OCI-LY7 (cell line): ENCODE data around the gene DGCR2.
"Not testable (repeated sequence)": the region's sequence is repeated elsewhere in the genome, so short reads cannot be mapped to it uniquely, and the experiment has no call there.

Source experiments
- CTCF ChIP-seq: fragments of 200-600 bp; sonication (generic); conservative IDR thresholded peaks from 2 replicates; pipeline ENCODE4 v1.5.1; 2014; ENCODE audit warnings: mild to moderate bottlenecking, antibody characterized with exemption, low read length, moderate library complexity, mixed read lengths
- EZH2phosphoT487 ChIP-seq: fragments of 200-600 bp; sonication (generic); IDR thresholded peaks from 2 replicates; pipeline ENCODE4 v1.6.1; 2018; ENCODE audit warnings: low read depth, borderline replicate concordance, mild to moderate bottlenecking, mixed run types, antibody characterized with exemption, low read length, moderate library complexity, mixed read lengths

GRCh38 chr22:19000106-19000505 lies 122.1 kb downstream of the DGCR2 start:
- TF ChIP-seq CTCF, EZH2phosphoT487: not testable (repeated sequence)
